ENCODE data around the gene TOMT.
"Not testable (repeated sequence)": the region's sequence is repeated elsewhere in the genome, so short reads cannot be mapped to it uniquely, and the experiment has no call there.

Gene TOMT

GRCh38 chr11:72139500-72139899, 33.8 kb downstream of the TOMT start:
- no peaks in the 10 kb centered on the region for H3K27me3 ChIP-seq (ENCODE audit: insufficient read depth, poor library complexity, severe bottlenecking)
- TF ChIP-seq SPI1 (IDR thresholded peaks at IDR 0.05; ENCODE audit: borderline replicate concordance, low read depth) (no peak), POLR2AphosphoS5 (IDR thresholded peaks at IDR 0.05; ENCODE audit: low read depth) (no peak), REST (IDR thresholded peaks at IDR 0.05; ENCODE audit: insufficient replicate concordance, low read depth) (no peak), CTCF (IDR thresholded peaks at IDR 0.05; ENCODE audit: insufficient read depth, low read length) (no peak), GABPA (IDR thresholded peaks at IDR 0.05; ENCODE audit: low read depth) (no peak)
- no peak overlapping the region for H3K27ac ChIP-seq (replicated peaks)

GRCh38 chr11:72140661-72141060, 34.9 kb downstream of the TOMT start:
- DNase-seq (ENCODE audit: low read depth in 1 of 2, low spot score in 1 of 2), result no peak
- Histone ChIP-seq H3K4me3 (replicated peaks; ENCODE audit: insufficient read depth, low read length) (no peak overlapping the region), H3K27ac (replicated peaks) (no peak overlapping the region), H3K27me3 (ENCODE audit: insufficient read depth, poor library complexity, severe bottlenecking) (no peaks in the 10 kb centered on the region)
- TF ChIP-seq POLR2AphosphoS5 (IDR thresholded peaks at IDR 0.05; ENCODE audit: low read depth) (no peak), CTCF (IDR thresholded peaks at IDR 0.05; ENCODE audit: insufficient read depth, low read length) (no peak), REST (IDR thresholded peaks at IDR 0.05; ENCODE audit: insufficient replicate concordance, low read depth) (no peak), GABPA (IDR thresholded peaks at IDR 0.05; ENCODE audit: low read depth) (no peak), SPI1 (IDR thresholded peaks at IDR 0.05; ENCODE audit: borderline replicate concordance, low read depth) (no peak)

More at GRCh38 chr11:72139500-72139899, 33.8 kb downstream of the TOMT start:
- no peak for DNase-seq (ENCODE audit: low read depth in 1 of 2, low spot score in 1 of 2)
- no peak overlapping the region for H3K4me3 ChIP-seq (replicated peaks; ENCODE audit: insufficient read depth, low read length)

GRCh38 chr11:72141066-72141465, 35.3 kb downstream of the TOMT start:
- H3K27ac ChIP-seq (replicated peaks), result no peak overlapping the region
- no peak overlapping the region for H3K4me3 ChIP-seq (replicated peaks; ENCODE audit: insufficient read depth, low read length)
- DNase-seq (ENCODE audit: low read depth in 1 of 2, low spot score in 1 of 2), result no peak
- H3K27me3 ChIP-seq (ENCODE audit: insufficient read depth, poor library complexity, severe bottlenecking), result no peaks in the 10 kb centered on the region
- TF ChIP-seq CTCF (IDR thresholded peaks at IDR 0.05; ENCODE audit: insufficient read depth, low read length), result no peak
- no peak for TF ChIP-seq REST (IDR thresholded peaks at IDR 0.05; ENCODE audit: insufficient replicate concordance, low read depth)
- no peak for TF ChIP-seq GABPA (IDR thresholded peaks at IDR 0.05; ENCODE audit: low read depth)
- no peak for TF ChIP-seq SPI1 (IDR thresholded peaks at IDR 0.05; ENCODE audit: borderline replicate concordance, low read depth)
- no peak for TF ChIP-seq POLR2AphosphoS5 (IDR thresholded peaks at IDR 0.05; ENCODE audit: low read depth)

- H3K27me3 ChIP-seq (ENCODE audit: insufficient read depth, poor library complexity, severe bottlenecking); H3K4me3 ChIP-seq (replicated peaks; ENCODE audit: insufficient read depth, low read length); DNase-seq (ENCODE audit: low read depth in 1 of 2, low spot score in 1 of 2); H3K27ac ChIP-seq (replicated peaks): not testable (repeated sequence)
Observed at GRCh38 chr11:72142086-72142485, 36.4 kb downstream of the TOMT start.

- not testable (repeated sequence) for H3K27ac ChIP-seq (replicated peaks); DNase-seq (ENCODE audit: low read depth in 1 of 2, low spot score in 1 of 2); H3K4me3 ChIP-seq (replicated peaks; ENCODE audit: insufficient read depth, low read length); H3K27me3 ChIP-seq (ENCODE audit: insufficient read depth, poor library complexity, severe bottlenecking)
Observed at GRCh38 chr11:72142543-72142942, 36.8 kb downstream of the TOMT start.
